HCEC 1CT (cell line): ENCODE data around the gene SPATA31A1.
"Not testable (repeated sequence)": the region's sequence is repeated elsewhere in the genome, so short reads cannot be mapped to it uniquely, and the experiment has no call there.

Source experiments
- DNase-seq: peaks from one replicate; pipeline ENCODE4 v3.0.0-alpha.2; 2017

Gene SPATA31A1

GRCh38 chr9:39355369-39355768 is at the start of gene SPATA31A1:
TSS of gene SPATA31A1 (plus strand) at chr9:39355669. CDS start at chr9:39355731, 62 bp downstream.
- not testable (repeated sequence) for DNase-seq

GRCh38 chr9:39407261-39408204 is 52.1 kb downstream of the SPATA31A1 start:
- DNase-seq: not testable (repeated sequence)

- not testable (repeated sequence) for DNase-seq
Measured at GRCh38 chr9:39411254-39411940, 55.9 kb downstream of the SPATA31A1 start.
